SU-DHL-6 (cell line): ENCODE measurements around the gene FEM1B.

ENCODE experiments used
- H2AFZ ChIP-seq: fragments of 200-600 bp; sonication (generic); 2 replicates; pipeline ENCODE4 v1.6.1; 2014; ENCODE audit warnings: low read depth, mild to moderate bottlenecking, moderate library complexity, mixed read lengths, antibody characterized with exemption, low read length; ENCODE audit not compliant: severe bottlenecking
- H3F3A ChIP-seq: fragments of 200-600 bp; shearing (Covaris generic); 2 replicates; pipeline ENCODE4 v1.6.0; 2016; ENCODE audit warnings: antibody characterized with exemption, mild to moderate bottlenecking; ENCODE audit not compliant: insufficient read depth
- H3K27ac ChIP-seq: fragments of 200-600 bp; sonication (generic); 2 replicates; pipeline ENCODE4 v1.5.1; 2016; ENCODE audit warnings: low read depth, mild to moderate bottlenecking, low read length, moderate library complexity, mixed read lengths
- H3K27me3 ChIP-seq: fragments of 200-600 bp; sonication (generic), shearing (Covaris generic); 2 replicates; pipeline ENCODE4 v1.6.0; 2014; ENCODE audit warnings: mild to moderate bottlenecking, low read length
- H3K36me3 ChIP-seq: fragments of 200-600 bp; sonication (generic); 2 replicates; pipeline ENCODE4 v1.6.1; 2014; ENCODE audit warnings: mild to moderate bottlenecking, low read length, mixed read lengths
- H3K4me2 ChIP-seq: fragments of 300-600, 200-600 bp; shearing (Covaris generic), sonication (generic); 2 replicates; pipeline ENCODE4 v1.6.0; 2014; ENCODE audit warnings: low read length, low read depth, mild to moderate bottlenecking; ENCODE audit not compliant: poor library complexity, severe bottlenecking
- H3K4me3 ChIP-seq: fragments of 200-600 bp; sonication (generic); 2 replicates; pipeline ENCODE4 v1.5.1; 2014; ENCODE audit warnings: antibody characterized with exemption, low read length, mild to moderate bottlenecking, mixed read lengths; ENCODE audit not compliant: insufficient read depth, poor library complexity, severe bottlenecking
- H3K79me2 ChIP-seq: fragments of 200-600 bp; sonication (generic); 2 replicates; pipeline ENCODE4 v1.6.1; 2014; ENCODE audit warnings: mild to moderate bottlenecking, low read length, moderate library complexity; ENCODE audit not compliant: insufficient read depth
- H3K9ac ChIP-seq: fragments of 200-600 bp; sonication (generic); 2 replicates; pipeline ENCODE4 v1.7.0; 2014; ENCODE audit warnings: mild to moderate bottlenecking, low read length
- H3K9me2 ChIP-seq: fragments of 200-600 bp; sonication (generic); replicated peaks from 2 replicates; pipeline ENCODE4 v1.6.1; 2014; ENCODE audit warnings: low read length; ENCODE audit not compliant: insufficient read depth
- H3K9me3 ChIP-seq: fragments of 200-600 bp; sonication (generic); 2 replicates; pipeline ENCODE4 v1.6.1; 2014; ENCODE audit warnings: low read length, mixed read lengths; ENCODE audit not compliant: insufficient read depth
- H4K20me1 ChIP-seq: fragments of 200-600 bp; sonication (generic); 2 replicates; pipeline ENCODE4 v1.6.1; 2014; ENCODE audit warnings: low read depth, mild to moderate bottlenecking, antibody characterized with exemption, low read length, moderate library complexity, mixed read lengths
- EZH2phosphoT487 ChIP-seq: fragments of 200-600 bp; sonication (generic), shearing (Covaris generic); conservative IDR thresholded peaks from 2 replicates; pipeline ENCODE4 v1.6.1; 2018; ENCODE audit warnings: mild to moderate bottlenecking, antibody characterized with exemption, low read length, moderate library complexity, mixed read lengths
- TF ChIP-seq, protein P1 (sequence below): fragments of 200-600 bp; sonication (generic); IDR thresholded peaks from one replicate; pipeline ENCODE4 v1.5.1; 2017; ENCODE audit warnings: antibody characterized with exemption, mild to moderate bottlenecking, low read length, moderate library complexity; ENCODE audit not compliant: insufficient read depth, poor library complexity, severe bottlenecking

The FEM1B gene

GRCh38 chr15:68318008-68318835, 40.7 kb downstream of the FEM1B start:
- Histone ChIP-seq H3K9me2 (no peaks in the 10 kb centered on the region), H4K20me1 (no peaks in the 10 kb centered on the region), H3K4me2 (no peak overlapping the region), H3K36me3 (no peaks in the 10 kb centered on the region), H3F3A (no peaks in the 10 kb centered on the region), H2AFZ (no peak overlapping the region), H3K9me3 (no peaks in the 10 kb centered on the region), H3K4me3 (no peak overlapping the region), H3K9ac (no peak overlapping the region), H3K27me3 (no peaks in the 10 kb centered on the region), H3K27ac (no peak overlapping the region), H3K79me2 (no peaks in the 10 kb centered on the region)
- no peak for TF ChIP-seq EZH2phosphoT487
- TF ChIP-seq, protein P1, sequence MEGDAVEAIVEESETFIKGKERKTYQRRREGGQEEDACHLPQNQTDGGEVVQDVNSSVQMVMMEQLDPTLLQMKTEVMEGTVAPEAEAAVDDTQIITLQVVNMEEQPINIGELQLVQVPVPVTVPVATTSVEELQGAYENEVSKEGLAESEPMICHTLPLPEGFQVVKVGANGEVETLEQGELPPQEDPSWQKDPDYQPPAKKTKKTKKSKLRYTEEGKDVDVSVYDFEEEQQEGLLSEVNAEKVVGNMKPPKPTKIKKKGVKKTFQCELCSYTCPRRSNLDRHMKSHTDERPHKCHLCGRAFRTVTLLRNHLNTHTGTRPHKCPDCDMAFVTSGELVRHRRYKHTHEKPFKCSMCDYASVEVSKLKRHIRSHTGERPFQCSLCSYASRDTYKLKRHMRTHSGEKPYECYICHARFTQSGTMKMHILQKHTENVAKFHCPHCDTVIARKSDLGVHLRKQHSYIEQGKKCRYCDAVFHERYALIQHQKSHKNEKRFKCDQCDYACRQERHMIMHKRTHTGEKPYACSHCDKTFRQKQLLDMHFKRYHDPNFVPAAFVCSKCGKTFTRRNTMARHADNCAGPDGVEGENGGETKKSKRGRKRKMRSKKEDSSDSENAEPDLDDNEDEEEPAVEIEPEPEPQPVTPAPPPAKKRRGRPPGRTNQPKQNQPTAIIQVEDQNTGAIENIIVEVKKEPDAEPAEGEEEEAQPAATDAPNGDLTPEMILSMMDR, result no peak

- Histone ChIP-seq H2AFZ (no peak overlapping the region), H3K9ac (no peak overlapping the region), H3K9me3 (no peaks in the 10 kb centered on the region), H3K4me2 (no peak overlapping the region), H3K4me3 (no peak overlapping the region), H3K36me3 (no peaks in the 10 kb centered on the region), H3F3A (no peaks in the 10 kb centered on the region), H3K27me3 (no peaks in the 10 kb centered on the region), H3K79me2 (no peaks in the 10 kb centered on the region), H3K9me2 (no peaks in the 10 kb centered on the region), H4K20me1 (no peaks in the 10 kb centered on the region), H3K27ac (no peak overlapping the region)
- TF ChIP-seq, protein P1, result no peak
- no peak for TF ChIP-seq EZH2phosphoT487
Measured at GRCh38 chr15:68318931-68319909, 41.7 kb downstream of the FEM1B start.

GRCh38 chr15:68319997-68320396, 42.5 kb downstream of the FEM1B start:
- Histone ChIP-seq H3K9ac (no peak overlapping the region), H3K9me3 (no peaks in the 10 kb centered on the region), H3K4me2 (no peak overlapping the region), H4K20me1 (no peaks in the 10 kb centered on the region), H2AFZ (no peak overlapping the region), H3K27me3 (no peaks in the 10 kb centered on the region), H3K27ac (no peak overlapping the region), H3K9me2 (no peaks in the 10 kb centered on the region), H3K79me2 (no peaks in the 10 kb centered on the region), H3K36me3 (no peaks in the 10 kb centered on the region), H3K4me3 (no peak overlapping the region), H3F3A (no peaks in the 10 kb centered on the region)
- TF ChIP-seq, protein P1, result no peak
- TF ChIP-seq EZH2phosphoT487, result no peak
